Ectodermal cell (in vitro differentiated cells): ENCODE measurements around the gene TMEM198.

Source experiments
- H3K27ac ChIP-seq: 2 replicates; pipeline ENCODE4 v1.7.0; 2013; ENCODE audit warnings: mild to moderate bottlenecking, low read depth, low read length; ENCODE audit not compliant: insufficient read depth, poor library complexity, severe bottlenecking
- H3K27me3 ChIP-seq: 2 replicates; pipeline ENCODE4 v1.7.0; 2013; ENCODE audit warnings: mild to moderate bottlenecking, low read length; ENCODE audit not compliant: insufficient read depth, control insufficient read depth, poor library complexity, severe bottlenecking
- H3K36me3 ChIP-seq: one replicate; pipeline ENCODE4 v1.7.0; 2013; ENCODE audit warnings: low read length; ENCODE audit not compliant: control insufficient read depth, insufficient read depth
- H3K4me1 ChIP-seq: one replicate; pipeline ENCODE4 v1.7.0; 2013; ENCODE audit warnings: low read length; ENCODE audit not compliant: control insufficient read depth, insufficient read depth
- H3K4me3 ChIP-seq: 2 replicates; pipeline ENCODE4 v1.7.0; 2013; ENCODE audit warnings: low read depth, low read length, control low read depth; ENCODE audit not compliant: insufficient read depth
- H3K9me3 ChIP-seq: 2 replicates; pipeline ENCODE4 v1.7.0; 2013; ENCODE audit warnings: mild to moderate bottlenecking, low read length, moderate library complexity; ENCODE audit not compliant: control insufficient read depth
- WGBS, 2 experiments: methylation state at CpG; one replicate each; pipeline ENCODE4 v1.1.7; 2013; ENCODE audit warnings: missing lambda C conversion rate in 2 of 2; 5-methylcytosine and 5-hydroxymethylcytosine counted together

TMEM198 gene

GRCh38 chr2:219499555-219499954 lies 44.3 kb upstream of the TMEM198 start:
- H3K27me3 ChIP-seq, result peaks cover 39% of the 10 kb centered on the region
- peaks cover 20% of the 10 kb centered on the region for H3K4me1 ChIP-seq
- no peaks in the 10 kb centered on the region for H3K9me3 ChIP-seq
- 83 to 89% methylated on average over 1 of the region's 1 CpG for WGBS, 2 experiments
- no peaks in the 10 kb centered on the region for H3K36me3 ChIP-seq
- no peak overlapping the region for H3K27ac ChIP-seq
- peak overlapping the region; percentile 51 for H3K4me3 ChIP-seq

- H3K36me3 ChIP-seq, result no peaks in the 10 kb centered on the region
- no peak overlapping the region for H3K4me3 ChIP-seq
- H3K9me3 ChIP-seq, result no peaks in the 10 kb centered on the region
- H3K27me3 ChIP-seq, result peaks cover 34% of the 10 kb centered on the region
- H3K4me1 ChIP-seq, result peaks cover 20% of the 10 kb centered on the region
- 91 to 95% methylated on average over 2 of the region's 2 CpGs for WGBS, 2 experiments
- no peak overlapping the region for H3K27ac ChIP-seq
Observed at GRCh38 chr2:219500135-219500534, 43.7 kb upstream of the TMEM198 start.

GRCh38 chr2:219501849-219502248 lies 42.0 kb upstream of the TMEM198 start:
- no peaks in the 10 kb centered on the region for H3K9me3 ChIP-seq
- 93% methylated on average over 14 of the region's 14 CpGs for WGBS, 2 experiments
- H3K27me3 ChIP-seq, result peaks cover 16% of the 10 kb centered on the region
- no peak overlapping the region for H3K27ac ChIP-seq
- H3K4me3 ChIP-seq, result no peak overlapping the region
- H3K4me1 ChIP-seq, result peaks cover 21% of the 10 kb centered on the region
- no peaks in the 10 kb centered on the region for H3K36me3 ChIP-seq

- Histone ChIP-seq H3K4me3 (no peak overlapping the region), H3K36me3 (no peaks in the 10 kb centered on the region), H3K4me1 (peaks cover 25% of the 10 kb centered on the region), H3K27me3 (peaks cover 9% of the 10 kb centered on the region), H3K9me3 (no peaks in the 10 kb centered on the region), H3K27ac (no peak overlapping the region)
Observed at GRCh38 chr2:219502618-219503017, 41.2 kb upstream of the TMEM198 start.

GRCh38 chr2:219505585-219505984 lies 38.2 kb upstream of the TMEM198 start:
- Histone ChIP-seq H3K27me3 (no peaks in the 10 kb centered on the region), H3K36me3 (no peaks in the 10 kb centered on the region), H3K9me3 (no peaks in the 10 kb centered on the region), H3K4me1 (peaks cover 38% of the 10 kb centered on the region), H3K27ac (no peak overlapping the region), H3K4me3 (no peak overlapping the region)
- WGBS, 2 experiments, result 90 to 93% methylated on average over 9 of the region's 9 CpGs

GRCh38 chr2:219506153-219506801 lies 37.6 kb upstream of the TMEM198 start:
- H3K9me3 ChIP-seq, result no peaks in the 10 kb centered on the region
- no peaks in the 10 kb centered on the region for H3K36me3 ChIP-seq
- H3K4me3 ChIP-seq, result no peak overlapping the region
- peaks cover 40% of the 10 kb centered on the region for H3K4me1 ChIP-seq
- H3K27me3 ChIP-seq, result no peaks in the 10 kb centered on the region
- H3K27ac ChIP-seq, result peak overlapping the region; percentile 67
- WGBS, 2 experiments, result 76 to 79% methylated on average over 23 of the region's 23 CpGs

- WGBS, 2 experiments, result 27 to 33% methylated on average over 15 to 17 of the region's 17 CpGs
Observed at GRCh38 chr2:219506802-219507526, 36.9 kb upstream of the TMEM198 start.

GRCh38 chr2:219507581-219508443 lies 36.0 kb upstream of the TMEM198 start:
- Histone ChIP-seq H3K4me1 (peaks cover 47% of the 10 kb centered on the region), H3K36me3 (no peaks in the 10 kb centered on the region), H3K27ac (peak overlapping the region; percentile 67), H3K9me3 (no peaks in the 10 kb centered on the region), H3K4me3 (no peak overlapping the region), H3K27me3 (peaks cover 3% of the 10 kb centered on the region)
- 83 to 88% methylated on average over 7 to 8 of the region's 8 CpGs for WGBS, 2 experiments

More at GRCh38 chr2:219506802-219507526, 36.9 kb upstream of the TMEM198 start:
- Histone ChIP-seq H3K27ac (peak overlapping the region; percentile 67), H3K4me1 (peaks cover 40% of the 10 kb centered on the region), H3K4me3 (no peak overlapping the region), H3K9me3 (no peaks in the 10 kb centered on the region), H3K27me3 (no peaks in the 10 kb centered on the region), H3K36me3 (no peaks in the 10 kb centered on the region)

GRCh38 chr2:219508444-219508734 lies 35.4 kb upstream of the TMEM198 start:
- 70 to 82% methylated on average over 3 to 4 of the region's 4 CpGs for WGBS, 2 experiments
- Histone ChIP-seq H3K27me3 (peaks cover 9% of the 10 kb centered on the region), H3K4me1 (peaks cover 53% of the 10 kb centered on the region), H3K9me3 (no peaks in the 10 kb centered on the region), H3K36me3 (no peaks in the 10 kb centered on the region), H3K4me3 (no peak overlapping the region), H3K27ac (no peak overlapping the region)
